Lower lobe of right lung (tissue), 2 donors: Measurements from ENCODE around the gene GMDS. TPM values are rescaled to one million over a fixed set of nuclear protein-coding genes. Genes with fewer than 3 reads are reported as not detected.

Source experiments
- ATAC-seq, 2 donors: fragments of 200-7000 bp; cut with Tn5 transposase; one replicate each; pipeline ENCODE4 v1.9.1; 2020 to 2022; ENCODE audit warnings: mild to moderate bottlenecking in 2 of 2, moderate library complexity in 2 of 2
- DNase-seq: peaks from one replicate; pipeline ENCODE4 v3.0.0-alpha.2; 2020
- H3K27ac ChIP-seq: fragments of 200-600 bp; one replicate; pipeline ENCODE4 v1.8.0; 2022
- H3K27me3 ChIP-seq: fragments of 200-600 bp; one replicate; pipeline ENCODE4 v1.8.0; 2022; ENCODE audit warnings: low read depth
- H3K36me3 ChIP-seq: fragments of 200-600 bp; one replicate; pipeline ENCODE4 v1.8.0; 2022; ENCODE audit warnings: mild to moderate bottlenecking
- H3K4me1 ChIP-seq: fragments of 200-600 bp; one replicate; pipeline ENCODE4 v1.8.0; 2022
- H3K4me3 ChIP-seq: fragments of 200-600 bp; one replicate; pipeline ENCODE4 v1.8.0; 2022; ENCODE audit warnings: mild to moderate bottlenecking
- H3K9me3 ChIP-seq: fragments of 200-600 bp; one replicate; pipeline ENCODE4 v1.8.0; 2022
- intact Hi-C: fragments of 100-400 bp; cut with DNase I; formaldehyde crosslinking; loops from one replicate; pipeline ENCODE4 v1.11.0; 2022
- total RNA-seq: library from RNA; stranded (reverse); fragmentation: NEBNext Ultra II Directional; extraction: Animal tissue kit (Norgen Biotek cat#: 25700); gene quantifications from one replicate; pipeline ENCODE4 v1.2.1, GENCODE V29; 2021
- TF ChIP-seq, protein P1 (sequence below): fragments of 200-600 bp; IDR thresholded peaks from one replicate; pipeline ENCODE4 v1.8.0; 2022; ENCODE audit warnings: antibody characterized with exemption, mild to moderate bottlenecking
- donor health status: DM: no; HTN: yes; CAD: no; lungs with severe emphysema.

The GMDS gene
- total RNA-seq, 1 donor from 2014 or later = 12.7 TPM

GRCh38 chr6:1868561-1869261, 376.7 kb downstream of the GMDS start:
- DNase-seq (no peak), ATAC-seq (no peak)
- Histone ChIP-seq H3K9me3 (no peaks in the 10 kb centered on the region), H3K4me1 (peaks cover 6% of the 10 kb centered on the region), H3K36me3 (no peaks in the 10 kb centered on the region), H3K27me3 (no peaks in the 10 kb centered on the region), H3K27ac (no peak overlapping the region), H3K4me3 (no peak overlapping the region)
- TF ChIP-seq, protein P1, sequence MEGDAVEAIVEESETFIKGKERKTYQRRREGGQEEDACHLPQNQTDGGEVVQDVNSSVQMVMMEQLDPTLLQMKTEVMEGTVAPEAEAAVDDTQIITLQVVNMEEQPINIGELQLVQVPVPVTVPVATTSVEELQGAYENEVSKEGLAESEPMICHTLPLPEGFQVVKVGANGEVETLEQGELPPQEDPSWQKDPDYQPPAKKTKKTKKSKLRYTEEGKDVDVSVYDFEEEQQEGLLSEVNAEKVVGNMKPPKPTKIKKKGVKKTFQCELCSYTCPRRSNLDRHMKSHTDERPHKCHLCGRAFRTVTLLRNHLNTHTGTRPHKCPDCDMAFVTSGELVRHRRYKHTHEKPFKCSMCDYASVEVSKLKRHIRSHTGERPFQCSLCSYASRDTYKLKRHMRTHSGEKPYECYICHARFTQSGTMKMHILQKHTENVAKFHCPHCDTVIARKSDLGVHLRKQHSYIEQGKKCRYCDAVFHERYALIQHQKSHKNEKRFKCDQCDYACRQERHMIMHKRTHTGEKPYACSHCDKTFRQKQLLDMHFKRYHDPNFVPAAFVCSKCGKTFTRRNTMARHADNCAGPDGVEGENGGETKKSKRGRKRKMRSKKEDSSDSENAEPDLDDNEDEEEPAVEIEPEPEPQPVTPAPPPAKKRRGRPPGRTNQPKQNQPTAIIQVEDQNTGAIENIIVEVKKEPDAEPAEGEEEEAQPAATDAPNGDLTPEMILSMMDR = no peak
- intact Hi-C loops = no loop called here

DNA sequence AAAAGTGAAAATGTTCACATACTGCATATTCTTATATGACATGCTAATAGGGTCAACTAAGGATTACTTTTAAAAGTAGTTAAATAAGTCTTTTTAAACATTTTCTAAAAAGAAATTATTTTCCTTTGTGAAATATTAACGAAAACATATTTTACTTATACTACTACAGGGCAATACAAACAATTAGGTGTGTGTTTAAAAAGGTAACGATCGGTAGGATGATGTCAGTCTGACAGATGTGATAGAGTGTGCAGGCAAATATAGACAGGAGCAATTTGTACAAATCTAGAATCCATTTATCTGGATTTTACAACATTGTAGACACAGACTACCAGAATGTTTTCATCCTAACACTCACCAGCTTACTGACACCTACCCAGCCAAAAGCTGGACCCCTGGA, 378.2 kb downstream of the GMDS start:
- Histone ChIP-seq H3K27me3 (no peaks in the 10 kb centered on the region), H3K9me3 (no peaks in the 10 kb centered on the region), H3K27ac (no peak overlapping the region), H3K36me3 (no peaks in the 10 kb centered on the region), H3K4me3 (no peak overlapping the region), H3K4me1 (peaks cover 3% of the 10 kb centered on the region)
- ATAC-seq (no peak), DNase-seq (no peak)
- intact Hi-C loops = no loop called here
- TF ChIP-seq, protein P1 = no peak

DNA sequence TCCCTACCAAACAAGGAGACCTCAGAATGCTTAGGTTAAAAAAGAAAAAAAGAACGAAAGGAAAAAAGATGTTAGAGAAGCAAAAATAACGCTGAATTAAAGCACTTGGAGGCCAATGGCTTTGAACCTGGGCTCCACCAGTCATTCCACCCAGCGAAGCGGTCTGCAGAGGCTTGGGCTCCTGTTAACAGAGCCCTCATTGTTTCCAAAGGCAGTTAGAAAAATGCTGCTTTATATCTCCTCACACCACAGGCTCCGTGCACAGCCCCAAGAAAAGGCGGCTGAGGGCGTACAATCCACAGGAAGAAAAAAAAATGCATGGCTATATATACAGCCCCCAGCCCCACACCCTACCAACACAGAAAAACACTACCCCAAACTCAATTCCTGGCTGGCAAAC, 379.8 kb downstream of the GMDS start:
- Histone ChIP-seq H3K9me3 (no peaks in the 10 kb centered on the region), H3K4me1 (no peaks in the 10 kb centered on the region), H3K27ac (no peak overlapping the region), H3K4me3 (no peak overlapping the region), H3K27me3 (no peaks in the 10 kb centered on the region), H3K36me3 (no peaks in the 10 kb centered on the region)
- intact Hi-C loops = no loop called here
- DNase-seq = no peak
- TF ChIP-seq, protein P1 = no peak
- ATAC-seq = no peak

DNA sequence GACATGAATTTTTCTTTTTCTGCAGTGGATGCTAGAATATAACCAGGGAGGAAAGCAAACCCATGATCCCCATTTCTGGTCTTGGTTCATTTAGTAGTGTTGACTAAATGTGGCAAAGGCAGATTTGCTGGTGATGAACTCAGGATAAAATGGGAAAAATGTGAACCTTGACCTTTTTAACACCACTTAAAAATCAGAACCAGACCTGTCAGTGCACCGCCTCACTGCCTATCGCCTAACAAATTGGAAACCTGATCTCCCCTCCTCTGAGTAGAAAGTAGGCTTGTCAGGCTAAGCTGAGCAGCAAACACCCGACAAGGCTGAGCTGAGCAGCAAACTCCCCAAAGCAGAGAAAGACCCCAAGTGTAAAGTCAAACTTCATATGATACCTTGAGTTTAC, 380.9 kb downstream of the GMDS start:
- Histone ChIP-seq H3K36me3 (no peaks in the 10 kb centered on the region), H3K27ac (no peak overlapping the region), H3K9me3 (no peaks in the 10 kb centered on the region), H3K27me3 (no peaks in the 10 kb centered on the region), H3K4me1 (no peaks in the 10 kb centered on the region), H3K4me3 (no peak overlapping the region)
- TF ChIP-seq, protein P1 = no peak
- ATAC-seq (no peak), DNase-seq (no peak)
- intact Hi-C loops = no loop called here

DNA sequence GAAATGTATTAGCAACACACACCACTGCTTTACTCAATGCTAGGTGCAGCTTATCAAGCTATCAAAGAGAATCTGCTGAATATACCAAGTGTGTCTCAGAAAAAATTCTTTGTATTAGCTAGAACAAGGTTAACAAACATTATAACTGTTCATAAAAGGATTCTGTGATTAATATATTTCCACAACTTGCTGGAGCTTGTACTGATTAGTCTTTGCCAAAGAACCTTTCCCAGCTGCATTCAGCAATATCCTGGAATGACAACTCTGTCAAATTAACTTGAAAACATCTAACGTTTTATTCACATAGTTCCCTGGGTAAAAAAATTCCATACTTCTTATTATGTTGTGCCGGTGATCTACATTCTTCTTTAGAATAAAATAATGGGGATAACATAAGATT, 383.0 kb downstream of the GMDS start:
- Histone ChIP-seq H3K36me3 (no peaks in the 10 kb centered on the region), H3K27ac (no peak overlapping the region), H3K9me3 (no peaks in the 10 kb centered on the region), H3K27me3 (no peaks in the 10 kb centered on the region), H3K4me3 (no peak overlapping the region), H3K4me1 (no peaks in the 10 kb centered on the region)
- intact Hi-C loops = no loop called here
- DNase-seq (no peak), ATAC-seq (no peak)
- TF ChIP-seq, protein P1 = no peak
